GM18526 (cell line): ENCODE results near the gene RFX3.

Experiments used
- POLR2A ChIP-seq: IDR thresholded peaks from 3 replicates; pipeline ENCODE4 v1.6.1; 2011; ENCODE audit not compliant: insufficient read length; ENCODE audit errors: extremely low read depth

RFX3 gene

GRCh38 chr9:3468421-3469205, 57.2 kb downstream of the RFX3 start:
- TF ChIP-seq POLR2A: no peak

- no peak for TF ChIP-seq POLR2A
These were observed 58.1 kb downstream of the RFX3 start for GRCh38 chr9:3467593-3468219.

GRCh38 chr9:3464033-3464638, 61.7 kb downstream of the RFX3 start:
- TF ChIP-seq POLR2A: no peak

- no peak for TF ChIP-seq POLR2A
These were observed 66.9 kb downstream of the RFX3 start for GRCh38 chr9:3458806-3459475.

GRCh38 chr9:3457175-3457574, 68.6 kb downstream of the RFX3 start:
- no peak for TF ChIP-seq POLR2A

- no peak for TF ChIP-seq POLR2A
These were observed 70.1 kb downstream of the RFX3 start for GRCh38 chr9:3455717-3456116.

- no peak for TF ChIP-seq POLR2A
These were observed 70.7 kb downstream of the RFX3 start for GRCh38 chr9:3455094-3455493.

- no peak for TF ChIP-seq POLR2A
These were observed 73.8 kb downstream of the RFX3 start for GRCh38 chr9:3451956-3452355.

- no peak for TF ChIP-seq POLR2A
These were observed 78.0 kb downstream of the RFX3 start for GRCh38 chr9:3447788-3448187.

GRCh38 chr9:3447143-3447542, 78.7 kb downstream of the RFX3 start:
- TF ChIP-seq POLR2A: no peak

GRCh38 chr9:3446313-3446712, 79.5 kb downstream of the RFX3 start:
- TF ChIP-seq POLR2A: no peak

- no peak for TF ChIP-seq POLR2A
These were observed 81.8 kb downstream of the RFX3 start for GRCh38 chr9:3444016-3444415.

- no peak for TF ChIP-seq POLR2A
These were observed 84.5 kb downstream of the RFX3 start for GRCh38 chr9:3441197-3441816.

GRCh38 chr9:3436629-3437420, 89.0 kb downstream of the RFX3 start:
- no peak for TF ChIP-seq POLR2A

- TF ChIP-seq POLR2A: no peak
These were observed 90.1 kb downstream of the RFX3 start for GRCh38 chr9:3435732-3436131.

GRCh38 chr9:3434594-3434993, 91.2 kb downstream of the RFX3 start:
- no peak for TF ChIP-seq POLR2A
